ENCODE measurements around the gene KYNU.
"Not testable (repeated sequence)": the region's sequence is repeated elsewhere in the genome, so short reads cannot be mapped to it uniquely, and the experiment has no call there.

KYNU gene

DNA sequence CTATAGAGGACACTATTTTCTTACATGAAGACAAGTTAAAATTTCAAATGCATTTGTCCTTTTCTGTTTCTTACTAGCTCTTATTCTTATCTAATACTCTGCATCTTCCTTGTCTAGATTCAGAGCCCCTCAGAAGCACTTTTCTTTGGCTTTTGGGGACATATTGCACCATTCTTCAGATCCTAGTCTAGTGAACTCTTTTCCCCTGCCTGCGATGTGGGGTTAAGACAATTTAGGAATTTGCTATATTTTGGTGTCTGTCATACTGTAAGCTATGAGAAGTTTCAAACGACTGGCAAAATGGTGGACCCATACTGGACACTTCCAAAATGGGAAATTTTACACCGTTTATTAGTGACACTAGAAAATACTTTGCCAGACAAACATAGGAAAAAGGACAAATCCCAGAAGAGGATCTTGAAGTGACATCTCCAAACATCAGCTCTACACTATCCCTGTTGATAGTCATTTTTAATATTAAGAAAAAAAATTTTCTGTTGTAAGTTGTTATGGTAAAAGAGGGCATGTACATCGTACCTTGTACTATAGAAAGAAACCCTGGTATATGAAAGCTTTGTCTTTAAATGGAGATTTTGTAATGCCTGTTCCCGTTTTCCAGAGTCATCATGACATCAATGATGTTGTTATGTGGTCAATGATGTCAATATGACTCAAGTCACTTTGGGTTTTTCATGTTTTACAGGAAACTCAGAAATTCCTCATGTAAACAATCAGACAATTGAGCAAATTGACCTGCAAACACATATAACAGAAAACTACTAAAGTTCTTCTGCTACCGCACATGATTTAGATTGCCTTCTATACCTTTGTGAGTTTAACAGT, 4.4 kb upstream of the KYNU start:
- DNase-seq: no peak

DNA sequence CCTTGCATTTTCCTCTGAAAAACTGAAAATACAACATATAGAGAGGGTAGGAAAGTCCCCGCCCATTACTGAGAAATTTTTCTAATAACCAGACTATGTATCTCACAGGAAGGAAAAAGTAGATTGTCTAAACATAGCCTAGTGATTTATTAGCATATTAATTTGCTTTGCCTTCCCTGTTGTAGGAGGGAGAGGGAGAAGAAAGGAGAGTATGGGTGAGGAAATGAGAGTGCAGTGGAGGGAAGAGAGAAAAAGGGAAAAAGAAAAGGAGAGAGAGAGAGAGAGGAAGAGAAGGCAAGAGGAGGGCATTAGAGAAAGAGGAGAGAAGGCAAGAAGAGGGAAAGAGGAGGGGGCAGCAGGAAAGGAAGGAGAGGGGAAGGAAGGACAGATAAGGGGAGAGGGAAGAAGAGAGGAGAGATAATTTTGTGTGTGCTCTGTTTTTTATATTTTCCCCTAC, 3.6 kb upstream of the KYNU start:
- DNase-seq: no peak

DNA sequence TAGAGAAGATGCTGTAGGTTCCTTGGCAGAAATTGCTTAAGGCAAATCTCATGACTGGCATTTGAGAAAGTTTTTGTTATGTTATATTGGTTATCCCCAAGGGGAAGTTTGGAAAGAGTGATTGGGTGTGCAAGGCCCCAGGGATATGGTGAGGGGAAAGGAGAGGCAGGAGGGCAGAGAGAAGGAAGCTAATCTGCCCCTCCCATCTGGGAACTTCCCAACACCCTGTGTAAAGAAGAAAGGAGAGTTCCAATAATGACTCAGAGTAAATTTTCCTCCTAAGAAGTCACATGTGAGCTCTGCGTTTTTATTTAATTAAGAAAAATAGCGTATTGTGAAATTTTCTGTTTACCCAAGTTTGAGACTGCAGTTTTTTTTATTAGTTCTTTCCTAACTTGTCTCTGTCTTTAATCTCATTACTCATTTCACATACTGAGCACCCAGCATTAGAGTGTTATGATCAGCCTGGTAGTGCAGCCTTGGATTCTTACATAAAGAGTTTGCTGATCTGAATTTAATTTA, 3.1 kb upstream of the KYNU start:
- DNase-seq: no peak

DNA sequence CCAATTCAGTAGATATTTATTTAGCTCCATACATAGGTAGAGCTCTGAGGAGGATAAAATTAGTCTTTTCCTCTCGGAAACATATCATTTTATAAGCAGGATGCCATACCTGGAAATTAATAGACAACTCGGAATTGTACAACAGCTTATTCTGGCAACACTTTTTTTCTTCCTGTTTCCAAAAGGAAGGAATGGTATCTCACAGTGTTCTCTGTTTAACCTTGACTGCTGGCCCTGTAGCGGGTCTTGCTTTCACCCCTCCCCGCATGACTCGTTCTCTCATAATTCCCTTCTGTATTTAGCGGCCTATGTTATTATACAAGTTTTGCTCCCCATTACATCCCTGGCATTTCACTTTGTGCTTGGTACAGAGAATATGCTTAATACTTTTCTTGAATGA, 2.5 kb upstream of the KYNU start:
- DNase-seq: no peak

DNA sequence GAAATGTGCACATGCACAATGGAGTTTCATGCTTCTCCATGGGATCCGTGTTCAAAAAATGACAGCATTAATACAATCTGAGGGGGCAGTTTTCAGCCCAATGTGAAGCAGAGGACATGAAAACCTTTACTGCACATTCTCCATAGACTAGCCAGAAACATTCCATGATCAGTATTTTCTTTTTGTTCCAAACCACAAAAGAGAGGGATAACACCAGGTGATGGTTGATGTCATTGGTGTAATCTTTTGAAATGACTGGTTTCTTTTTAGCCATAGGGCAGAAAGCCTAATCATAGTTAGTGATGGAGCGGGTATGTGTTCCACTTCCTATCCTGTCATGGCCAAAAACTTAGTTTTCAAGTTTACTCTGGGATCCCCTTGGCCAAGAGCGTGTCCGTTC, 1.8 kb upstream of the KYNU start:
- no peak for DNase-seq

DNA sequence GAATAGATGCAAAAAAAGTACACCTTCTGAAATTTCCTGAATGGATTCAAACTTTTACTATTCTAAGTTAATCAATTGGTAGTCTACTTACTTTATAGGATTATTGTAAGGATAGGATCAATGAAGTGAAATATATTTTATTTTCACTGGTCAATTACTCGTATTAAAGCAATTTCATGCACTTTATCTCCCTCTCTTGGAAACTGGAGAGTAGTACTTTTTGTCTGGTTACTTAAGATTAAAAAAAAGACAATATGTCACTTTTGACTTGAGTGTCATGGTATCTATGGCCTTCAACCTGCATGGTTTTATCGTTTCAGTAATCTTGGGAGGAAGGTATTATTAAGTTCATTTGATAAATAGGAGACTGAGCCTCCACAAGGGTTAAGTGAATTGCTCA, 1.0 kb upstream of the KYNU start:
- DNase-seq: no peak

DNA sequence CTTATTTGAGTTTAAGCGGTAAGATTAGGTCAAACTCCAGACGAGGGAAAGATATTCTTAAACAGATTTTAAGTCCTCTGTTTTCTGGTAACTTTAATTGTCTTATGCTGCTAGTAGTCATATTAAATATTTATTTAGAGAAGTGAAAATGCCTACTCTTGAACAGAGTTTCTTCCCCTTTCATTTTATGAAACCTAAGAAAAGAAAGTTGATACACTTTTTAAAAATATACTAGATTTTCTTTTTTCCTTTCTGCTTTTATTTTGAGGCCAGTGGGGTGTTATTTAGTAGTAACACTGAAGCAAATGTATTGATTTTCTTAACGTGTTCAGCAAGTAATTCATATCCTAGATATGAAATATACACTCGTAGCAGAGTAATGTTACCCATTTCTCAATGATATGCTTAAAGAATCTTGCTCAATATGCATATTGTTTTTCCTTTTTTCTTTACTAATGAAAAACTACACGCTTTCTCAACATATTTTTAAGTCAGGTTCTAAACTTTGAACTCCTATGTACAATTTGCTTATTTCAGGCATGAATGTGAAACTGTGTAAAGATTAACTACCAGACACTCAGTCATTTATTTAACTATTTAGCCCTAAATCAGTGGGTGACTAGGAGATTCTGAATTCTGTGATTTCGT, 691 bp downstream of the KYNU start:
- DNase-seq: no peak

DNA sequence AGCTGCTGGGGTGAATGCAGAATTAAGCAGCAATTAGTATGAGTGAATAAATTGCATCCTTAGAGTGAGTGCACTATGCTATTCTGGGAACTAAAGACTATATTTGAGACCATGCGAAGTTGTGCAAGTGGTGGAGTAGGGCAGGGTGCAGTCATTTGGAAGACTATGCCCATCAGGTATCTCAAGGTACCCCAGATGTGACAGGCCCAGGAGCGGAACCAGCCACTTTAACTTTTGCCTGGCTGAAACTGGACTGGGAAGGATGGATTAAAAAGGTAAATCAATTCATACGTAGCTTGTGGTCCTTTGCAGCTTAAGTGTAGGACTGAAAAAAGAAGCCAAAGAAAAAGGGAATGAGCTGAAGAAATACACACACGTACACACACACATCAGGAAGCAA, 1.7 kb downstream of the KYNU start:
- DNase-seq: no peak

DNA sequence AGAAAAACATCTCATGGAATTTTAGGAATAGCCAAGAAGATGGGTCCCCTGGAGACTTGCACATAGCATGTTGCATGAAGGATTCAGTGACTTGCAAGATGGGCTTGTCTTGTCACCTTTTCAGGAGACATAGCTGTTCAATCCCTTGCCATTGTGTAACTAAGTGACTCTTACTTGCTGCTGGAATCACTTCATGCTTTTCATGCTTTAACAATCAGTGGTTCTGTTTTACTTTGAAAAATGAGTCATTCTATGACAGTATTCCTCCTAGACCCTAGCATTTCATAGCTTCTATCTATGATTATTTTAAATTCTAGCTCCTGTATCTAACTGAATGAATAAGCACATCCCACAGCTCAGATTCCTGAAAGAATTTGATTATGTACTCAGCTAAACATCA, 2.8 kb downstream of the KYNU start:
- no peak for DNase-seq

DNA sequence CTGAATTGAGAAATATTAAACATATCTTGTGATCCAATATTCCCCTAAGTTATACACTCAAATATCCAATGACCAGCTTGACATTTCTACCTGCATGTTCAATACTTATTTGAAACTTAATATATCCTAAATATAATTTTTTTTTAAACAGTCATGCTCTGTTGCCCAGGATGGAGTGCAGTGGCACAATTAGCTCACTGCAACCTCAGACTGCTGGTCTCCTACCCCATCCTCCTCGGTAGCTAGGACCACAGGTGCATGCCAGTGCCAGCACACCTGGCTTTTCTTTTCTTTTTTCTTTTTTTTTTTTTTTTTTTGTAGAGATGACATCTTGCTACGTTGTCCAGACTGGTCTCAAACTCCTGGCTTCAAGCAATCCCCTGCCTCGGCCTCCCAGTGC, 4.2 kb downstream of the KYNU start:
- DNase-seq: no peak

DNA sequence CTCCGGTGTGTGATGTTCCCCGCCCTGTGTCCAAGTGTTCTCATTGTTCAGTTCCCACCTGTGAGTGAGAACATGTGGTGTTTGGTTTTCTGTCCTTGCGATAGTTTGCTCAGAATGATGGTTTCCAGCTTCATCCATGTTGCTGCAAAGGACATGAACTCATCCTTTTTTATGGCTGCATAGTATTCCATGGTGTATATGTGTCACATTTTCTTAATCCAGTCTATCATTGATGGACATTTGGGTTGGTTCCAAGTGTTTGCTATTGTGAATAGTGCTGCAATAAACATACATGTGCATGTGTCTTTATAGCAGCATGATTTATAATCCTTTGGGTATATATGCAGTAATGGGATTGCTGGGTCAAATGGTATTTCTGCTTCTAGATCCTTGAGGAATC, 5.0 kb downstream of the KYNU start:
- DNase-seq: not testable (repeated sequence)

DNA sequence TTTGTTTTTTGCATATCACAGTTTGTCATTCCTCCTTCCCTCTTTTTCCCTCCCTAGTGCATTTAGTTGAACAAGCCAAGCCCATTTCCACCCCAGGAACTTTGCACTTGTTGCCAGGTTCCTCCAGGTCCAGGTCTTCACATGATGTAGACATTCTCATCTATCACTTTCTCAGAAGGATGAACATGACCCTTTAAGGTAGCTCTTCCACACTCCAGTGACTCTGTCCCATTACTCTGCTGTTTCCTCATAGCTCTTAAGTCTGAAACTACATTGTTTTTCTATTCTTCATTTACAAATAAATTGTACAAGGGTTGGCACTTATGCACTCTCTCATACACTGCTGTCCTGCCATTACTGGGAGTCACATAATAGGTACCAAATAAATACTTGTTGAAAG, 6.1 kb downstream of the KYNU start:
- DNase-seq: no peak

DNA sequence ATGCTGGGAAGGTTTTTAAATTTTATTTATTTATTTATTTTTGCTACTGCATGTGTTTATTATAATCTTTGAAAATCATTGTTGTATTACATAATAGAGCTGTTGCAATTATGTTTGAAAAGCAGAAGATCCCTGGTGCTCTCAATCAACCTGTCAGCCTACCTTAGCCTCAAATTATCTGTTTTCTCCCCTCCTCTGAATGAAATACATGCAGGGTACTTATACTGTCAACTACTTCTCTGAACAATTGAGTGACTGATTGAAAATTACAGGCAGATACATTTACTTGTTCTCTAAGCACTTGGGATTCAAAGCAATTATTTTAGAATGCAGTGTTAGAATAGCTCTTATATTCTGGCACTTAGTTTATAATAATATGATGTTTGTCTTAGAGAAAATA, 8.1 kb downstream of the KYNU start:
- peak in 1 of 2 experiments; percentile 6 for DNase-seq

DNA sequence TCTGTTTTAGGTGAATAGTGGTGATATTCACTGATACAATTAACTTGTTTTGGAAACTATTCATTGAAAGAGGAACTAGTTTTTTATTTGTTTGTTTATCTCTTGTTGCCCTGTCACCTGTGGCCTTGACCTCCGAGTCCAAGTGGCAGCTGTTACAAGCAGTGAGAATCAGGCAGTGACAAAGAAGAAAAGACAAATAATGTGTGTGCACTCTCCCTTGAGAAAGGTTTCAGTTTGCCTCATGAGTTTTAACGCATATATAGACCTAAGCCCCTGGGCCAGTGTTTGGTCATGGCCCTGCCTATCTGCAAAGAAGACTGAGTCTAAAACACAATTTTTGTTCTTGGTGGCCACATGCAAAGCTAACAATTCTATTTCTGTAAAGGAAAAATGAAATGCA, 15.3 kb downstream of the KYNU start:
- no peak for DNase-seq

DNA sequence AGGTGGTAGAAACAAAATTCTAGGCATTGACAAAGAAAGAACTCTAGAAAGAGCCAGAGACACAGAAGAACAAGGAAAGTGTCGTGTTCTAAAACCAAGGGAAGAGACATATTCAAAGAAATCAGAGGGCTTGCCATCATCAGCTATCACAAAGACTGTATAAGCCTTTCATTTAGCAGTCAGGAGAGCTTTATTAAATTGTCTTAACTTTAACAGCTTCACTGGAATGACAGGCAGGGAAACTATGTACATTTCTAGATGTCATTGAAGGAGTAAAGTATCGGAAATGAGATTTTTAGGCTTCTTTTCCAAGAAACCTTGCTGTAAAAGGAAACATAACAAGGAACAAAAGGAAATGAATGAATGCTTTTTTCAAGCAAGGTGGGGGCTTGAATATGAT, 15.8 kb downstream of the KYNU start:
- DNase-seq: no peak

DNA sequence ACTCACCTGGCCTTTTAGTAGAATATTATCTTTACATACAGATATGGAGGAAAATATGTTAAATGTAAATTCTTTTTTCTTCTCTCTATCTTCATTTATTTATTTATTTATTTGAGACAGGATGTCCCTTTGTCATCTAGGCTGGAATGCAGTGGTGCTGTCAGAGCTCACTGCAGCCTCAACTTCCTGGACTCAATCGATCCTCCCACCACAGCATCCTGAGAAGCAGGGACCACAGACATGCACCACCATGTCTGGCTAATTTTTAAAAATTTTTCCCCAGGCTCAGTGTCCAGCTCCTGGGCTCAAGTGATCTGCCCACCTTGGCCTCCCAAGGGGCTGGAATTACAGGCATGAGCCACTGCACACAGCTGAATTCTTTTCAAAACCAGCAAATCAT, 20.3 kb downstream of the KYNU start:
- no peak for DNase-seq

DNA sequence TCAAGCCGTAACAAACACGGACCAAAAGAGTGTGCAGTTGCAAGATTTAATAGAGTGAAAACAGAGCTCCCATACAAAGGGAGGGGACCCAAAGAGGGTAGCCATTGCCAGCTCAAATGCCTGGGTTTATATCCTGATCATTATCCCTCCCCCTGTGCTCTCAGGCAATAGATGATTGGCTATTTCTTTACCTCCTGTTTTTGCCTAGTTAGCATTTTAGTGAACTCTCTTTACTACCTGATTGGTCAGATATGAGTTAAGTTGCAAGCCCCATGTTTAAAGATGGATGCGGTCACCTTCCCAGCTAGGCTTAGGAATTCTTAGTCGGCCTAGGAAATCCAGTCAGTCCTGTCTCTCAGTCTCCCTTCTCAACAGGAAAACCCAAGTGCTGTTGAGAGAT, 22.9 kb downstream of the KYNU start:
- DNase-seq: not testable (repeated sequence)

DNA sequence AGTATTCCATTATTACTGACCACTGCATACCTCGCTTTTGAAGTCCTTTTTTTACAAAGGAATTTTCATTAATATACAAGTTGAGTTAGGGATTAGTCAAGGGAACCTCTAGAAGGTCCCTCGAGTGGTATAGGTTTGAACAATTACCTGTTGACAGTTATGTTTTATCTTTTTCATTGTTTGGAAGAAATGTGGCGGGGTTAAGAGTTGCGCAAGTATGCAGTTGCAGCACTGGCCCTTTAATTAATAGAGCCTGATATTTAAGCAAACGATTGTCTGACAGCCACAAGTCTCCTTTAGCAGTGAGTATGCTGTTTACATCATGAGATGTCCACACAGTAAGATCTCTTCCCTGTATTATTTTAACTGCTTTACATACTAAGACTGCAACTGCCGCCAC, 24.3 kb downstream of the KYNU start:
- no peak for DNase-seq

DNA sequence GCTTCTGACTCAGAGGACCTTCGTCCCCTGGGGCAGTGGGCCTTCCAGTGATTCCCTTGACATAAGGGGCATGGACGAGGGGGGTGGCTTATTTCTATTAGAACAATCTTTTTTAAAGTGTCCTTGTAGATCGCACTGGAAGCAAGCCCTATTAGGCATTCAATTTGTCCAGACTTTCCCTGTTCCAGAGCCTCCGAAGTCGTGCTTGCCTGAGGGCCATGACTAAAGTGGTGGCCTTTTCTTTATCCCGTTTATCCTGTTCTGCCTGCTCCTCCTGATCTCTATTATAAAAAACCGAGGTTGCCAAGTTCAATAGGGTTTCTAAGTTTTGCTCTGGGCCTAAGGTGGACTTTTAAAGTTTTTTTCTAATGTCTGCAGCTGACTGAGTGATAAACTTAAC, 26.3 kb downstream of the KYNU start:
- DNase-seq: not testable (repeated sequence)

DNA sequence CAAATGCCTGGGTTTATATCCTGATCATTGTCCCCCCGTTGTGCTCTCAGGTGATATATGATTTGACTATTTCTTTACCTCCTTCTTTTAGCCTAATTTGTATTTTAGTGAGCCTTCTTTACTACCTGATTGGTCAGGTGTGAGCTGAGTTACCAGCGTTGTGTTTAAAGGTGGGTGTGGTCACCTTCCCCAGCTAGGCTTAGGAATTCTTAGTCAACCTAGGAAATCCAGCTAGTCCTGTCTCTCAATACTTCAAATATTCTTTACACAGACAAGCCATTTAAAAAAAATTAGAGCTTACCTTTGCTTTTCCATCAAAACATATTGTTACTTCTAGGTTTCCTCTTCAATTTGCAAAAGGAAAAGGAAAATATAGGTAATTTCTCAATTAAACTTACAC, 30.2 kb downstream of the KYNU start:
- DNase-seq: no peak

DNA sequence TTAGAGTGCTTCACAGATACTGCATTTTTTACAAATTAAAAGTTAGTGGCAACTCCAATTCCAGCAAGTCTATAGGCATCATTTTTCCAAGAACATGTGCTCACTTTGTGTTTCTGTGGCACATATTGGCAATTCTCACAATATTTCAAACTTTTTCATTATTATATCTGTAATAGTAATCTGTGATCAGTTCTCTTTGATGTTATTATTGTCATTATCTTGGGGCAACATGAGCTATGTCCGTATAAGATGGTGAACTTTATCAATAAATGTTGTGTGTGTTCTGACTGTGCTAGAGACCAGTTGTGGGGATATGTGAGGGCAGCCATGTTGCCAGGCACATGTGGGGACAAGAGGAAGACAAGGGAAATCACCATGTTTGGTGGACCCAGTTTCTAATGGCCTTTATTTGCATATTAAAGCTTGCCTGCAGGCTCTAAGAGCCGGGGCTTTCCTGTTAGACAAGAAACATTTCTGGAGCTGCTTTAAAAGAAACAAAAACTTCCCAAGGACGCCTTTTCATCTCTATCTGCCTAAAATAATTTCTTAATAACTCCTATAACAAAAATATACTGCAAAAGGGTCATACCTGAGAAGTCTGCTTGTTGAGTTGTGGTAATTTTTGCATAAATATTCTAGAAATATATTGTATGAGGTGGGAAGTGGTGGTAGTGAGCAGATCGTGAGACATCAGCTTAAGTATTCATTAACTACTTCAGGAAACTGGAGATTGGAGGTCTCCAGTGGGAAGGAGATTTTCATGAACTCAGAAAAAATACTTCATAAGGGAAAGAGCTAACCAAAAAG, 37.2 kb downstream of the KYNU start:
- DNase-seq: no peak

DNA sequence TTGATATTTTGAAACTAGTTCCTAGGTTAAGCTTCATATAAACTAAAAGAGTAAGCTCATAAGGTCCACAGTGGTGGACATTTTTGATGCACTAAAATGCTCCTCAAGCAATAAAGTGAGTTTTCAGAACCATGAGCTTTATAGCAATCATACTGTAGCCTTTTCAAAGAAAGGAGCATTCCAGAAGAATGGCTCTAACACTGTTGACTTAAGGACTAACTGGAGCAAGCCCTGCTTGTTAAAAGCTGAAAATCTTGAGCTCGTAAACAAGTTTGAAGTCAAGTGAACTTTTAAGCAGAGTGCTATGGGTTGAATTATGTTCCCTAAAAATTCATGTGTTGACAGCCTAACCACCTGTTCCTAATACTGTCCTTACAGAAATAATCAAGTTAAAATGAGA, 38.0 kb downstream of the KYNU start:
- DNase-seq: no peak

DNA sequence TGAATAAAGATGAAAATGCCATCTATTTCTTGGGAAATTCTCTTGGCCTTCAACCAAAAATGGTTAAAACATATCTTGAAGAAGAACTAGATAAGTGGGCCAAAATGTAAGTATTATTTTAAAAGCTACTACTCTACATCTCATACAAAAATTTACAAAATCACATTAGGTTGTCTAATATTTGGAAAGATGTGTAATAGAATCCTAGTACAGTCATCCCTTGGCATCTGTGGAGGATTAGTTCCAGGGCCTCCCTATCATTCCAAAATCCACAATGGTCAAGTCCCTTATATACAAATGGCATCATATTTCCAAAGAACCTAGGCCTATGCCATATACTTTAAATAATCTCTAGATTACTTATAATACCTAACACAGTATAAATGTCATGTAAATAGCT, 41.2 kb downstream of the KYNU start:
- no peak for DNase-seq

DNA sequence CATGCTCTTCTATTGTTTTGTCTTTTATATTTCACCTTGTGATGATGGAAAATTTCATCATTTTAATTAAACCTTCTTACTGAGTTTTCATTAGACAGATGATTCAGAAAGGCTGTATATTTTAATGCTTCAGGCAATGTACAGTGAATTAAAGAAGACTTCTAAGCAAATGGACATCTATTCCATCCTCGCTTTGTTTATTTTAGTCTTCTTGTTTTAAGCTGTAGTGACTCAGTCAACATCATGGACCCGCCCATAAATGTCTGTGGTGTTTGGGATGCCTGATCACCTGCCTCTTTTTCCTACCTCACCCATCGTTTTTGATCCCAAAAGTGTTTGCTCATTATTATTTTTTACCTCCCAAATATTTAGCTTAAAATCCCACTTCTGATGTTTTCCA, 43.1 kb downstream of the KYNU start:
- DNase-seq: no peak

Data from NCI-H2081 (cell line).